GM19025 (cell line): ENCODE measurements around the gene OAF.
"Not testable (repeated sequence)": the region's sequence is repeated elsewhere in the genome, so short reads cannot be mapped to it uniquely, and the experiment has no call there.

Experiments used
- ATAC-seq: cut with Tn5 transposase; IDR thresholded peaks from one replicate; pipeline ENCODE4 v1.9.1; 2021; ENCODE audit warnings: mild to moderate bottlenecking, low read depth, moderate library complexity; ENCODE audit not compliant: unreplicated experiment

Gene OAF

GRCh38 chr11:120210626-120211521, at the start of gene OAF:
Gene OAF, plus strand, starts transcription at chr11:120211032. Its CDS starts 248 bp downstream, at chr11:120211280.
- ATAC-seq: peak; percentile 79

- no peak for ATAC-seq
These were observed 43.2 kb upstream of the OAF start for GRCh38 chr11:120167659-120168058.

GRCh38 chr11:120168108-120168959, 42.5 kb upstream of the OAF start:
- no peak for ATAC-seq

GRCh38 chr11:120168960-120169681, 41.7 kb upstream of the OAF start:
- ATAC-seq: no peak

GRCh38 chr11:120169981-120170698, 40.7 kb upstream of the OAF start:
- no peak for ATAC-seq

- ATAC-seq: no peak
These were observed 40.0 kb upstream of the OAF start for GRCh38 chr11:120170741-120171261.

GRCh38 chr11:120172054-120172911, 38.5 kb upstream of the OAF start:
- no peak for ATAC-seq

GRCh38 chr11:120173019-120173705, 37.7 kb upstream of the OAF start:
- ATAC-seq: no peak

- no peak for ATAC-seq
These were observed 37.0 kb upstream of the OAF start for GRCh38 chr11:120173807-120174206.

GRCh38 chr11:120174866-120175265, 36.0 kb upstream of the OAF start:
- ATAC-seq: no peak

- no peak for ATAC-seq
These were observed 32.2 kb upstream of the OAF start for GRCh38 chr11:120178561-120179056.

- no peak for ATAC-seq
These were observed 31.7 kb upstream of the OAF start for GRCh38 chr11:120179057-120179672.

GRCh38 chr11:120180063-120180462, 30.8 kb upstream of the OAF start:
- not testable (repeated sequence) for ATAC-seq

GRCh38 chr11:120180551-120181232, 30.1 kb upstream of the OAF start:
- ATAC-seq: no peak

- ATAC-seq: no peak
These were observed 29.4 kb upstream of the OAF start for GRCh38 chr11:120181376-120181975.

- ATAC-seq: no peak
These were observed 28.5 kb upstream of the OAF start for GRCh38 chr11:120182372-120182771.
